ENCODE measurements around the gene CENPC. TPM values are rescaled to one million over a fixed set of nuclear protein-coding genes. Genes with fewer than 3 reads are reported as not detected.

Gene CENPC
- total and polyA plus RNA-seq, 2 of the 4 experiments (the other 2 are of a cell fraction): 4.2 to 6.6 TPM

DNA sequence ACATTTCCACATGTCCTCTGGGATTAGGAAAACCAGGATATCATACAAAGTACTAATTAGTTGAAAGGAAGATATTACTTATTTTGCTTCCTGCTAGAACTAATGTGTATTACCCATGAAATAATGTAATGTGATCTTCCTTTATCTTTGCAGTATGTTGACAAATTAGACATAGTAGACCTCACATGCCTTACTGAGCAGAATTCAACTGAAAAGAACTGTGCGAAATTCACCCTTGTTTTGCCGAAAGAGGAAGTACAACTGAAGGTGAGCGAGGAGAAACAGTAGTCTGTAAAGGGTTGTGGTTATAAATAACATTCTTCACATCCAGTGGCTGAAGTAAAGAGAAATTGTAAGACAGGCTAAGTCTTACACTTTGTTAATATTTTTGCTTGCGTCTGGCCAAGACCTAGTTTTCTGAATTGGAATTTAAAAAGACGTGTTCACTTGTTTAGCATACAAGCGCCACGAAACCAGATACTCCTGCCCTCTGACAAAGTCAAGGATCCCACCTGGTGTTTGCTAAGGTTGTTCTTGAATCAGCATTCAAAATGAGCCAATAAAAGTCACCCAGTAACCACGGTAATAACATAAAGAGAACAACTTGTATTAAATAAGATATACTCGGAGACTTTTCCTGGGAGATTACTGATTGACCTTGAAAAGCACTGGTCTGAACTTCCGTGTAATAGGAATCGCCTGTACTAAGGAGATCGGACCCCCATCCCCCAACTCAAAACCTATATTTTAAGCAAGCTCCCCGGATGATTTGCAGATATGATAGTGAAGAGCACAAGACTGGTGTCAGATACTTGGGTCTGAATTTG lies 30.1 kb upstream of the CENPC start:
- H3K18ac ChIP-seq (ENCODE audit: low read depth, low read length): no peak overlapping the region
- no peaks in the 10 kb centered on the region for H3K4me1 ChIP-seq (ENCODE audit: control insufficient read depth, insufficient read depth, low read length)
- H3K4ac ChIP-seq (ENCODE audit: low read depth, low read length): no peak overlapping the region
- no peak overlapping the region for H3K9ac ChIP-seq (ENCODE audit: low read depth, low read length)
- dilution Hi-C loops (cut with HindIII; ENCODE audit: low sequenced_read_pairs, unreplicated experiment) (no loop called here), in situ Hi-C loops (cut with MboI; ENCODE audit: low sequenced_read_pairs) (no loop called here), intact Hi-C loops (cut with micrococcal nuclease) (no loop called here)
- no CpG with 5 or more reads among the region's 13 CpGs for WGBS, 2 experiments (ENCODE audit: extremely low coverage in 2 of 2, insufficient read length in 1 of 2)
- H2BK15ac ChIP-seq (ENCODE audit: low read depth, low read length): no peak overlapping the region
- no peak overlapping the region for H3K23ac ChIP-seq (ENCODE audit: low read depth, low read length)
- no peak overlapping the region for H2BK5ac ChIP-seq (ENCODE audit: low read depth, low read length, poor library complexity, severe bottlenecking)
- TF ChIP-seq NFE2L2 (IDR thresholded peaks at IDR 0.05; ENCODE audit: low read depth, low read length): no peak
- TF ChIP-seq, protein P1, sequence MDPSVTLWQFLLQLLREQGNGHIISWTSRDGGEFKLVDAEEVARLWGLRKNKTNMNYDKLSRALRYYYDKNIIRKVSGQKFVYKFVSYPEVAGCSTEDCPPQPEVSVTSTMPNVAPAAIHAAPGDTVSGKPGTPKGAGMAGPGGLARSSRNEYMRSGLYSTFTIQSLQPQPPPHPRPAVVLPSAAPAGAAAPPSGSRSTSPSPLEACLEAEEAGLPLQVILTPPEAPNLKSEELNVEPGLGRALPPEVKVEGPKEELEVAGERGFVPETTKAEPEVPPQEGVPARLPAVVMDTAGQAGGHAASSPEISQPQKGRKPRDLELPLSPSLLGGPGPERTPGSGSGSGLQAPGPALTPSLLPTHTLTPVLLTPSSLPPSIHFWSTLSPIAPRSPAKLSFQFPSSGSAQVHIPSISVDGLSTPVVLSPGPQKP (IDR thresholded peaks at IDR 0.05; ENCODE audit: borderline replicate concordance, low read depth, low read length): no peak
- TF ChIP-seq FOS (IDR thresholded peaks at IDR 0.05; ENCODE audit: low read depth, low read length): no peak
- TF ChIP-seq RAD21 (IDR thresholded peaks at IDR 0.05; ENCODE audit: low read length): no peak
- TF ChIP-seq CHD1 (IDR thresholded peaks at IDR 0.05; ENCODE audit: low read depth, low read length): no peak
- TF ChIP-seq MAFK (IDR thresholded peaks at IDR 0.05; ENCODE audit: low read depth, low read length): no peak
- TF ChIP-seq RCOR1 (IDR thresholded peaks at IDR 0.05; ENCODE audit: insufficient replicate concordance, low read length): no peak
- no peak for TF ChIP-seq RFX5 (IDR thresholded peaks at IDR 0.05; ENCODE audit: low read depth, low read length)
- no peak for TF ChIP-seq BHLHE40 (IDR thresholded peaks at IDR 0.05; ENCODE audit: low read depth, low read length)
- no peak for TF ChIP-seq SMC3 (IDR thresholded peaks at IDR 0.05; ENCODE audit: low read depth, low read length)
- TF ChIP-seq, protein P2, sequence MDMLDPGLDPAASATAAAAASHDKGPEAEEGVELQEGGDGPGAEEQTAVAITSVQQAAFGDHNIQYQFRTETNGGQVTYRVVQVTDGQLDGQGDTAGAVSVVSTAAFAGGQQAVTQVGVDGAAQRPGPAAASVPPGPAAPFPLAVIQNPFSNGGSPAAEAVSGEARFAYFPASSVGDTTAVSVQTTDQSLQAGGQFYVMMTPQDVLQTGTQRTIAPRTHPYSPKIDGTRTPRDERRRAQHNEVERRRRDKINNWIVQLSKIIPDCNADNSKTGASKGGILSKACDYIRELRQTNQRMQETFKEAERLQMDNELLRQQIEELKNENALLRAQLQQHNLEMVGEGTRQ (IDR thresholded peaks at IDR 0.05; ENCODE audit: low read depth, low read length): no peak
- TF ChIP-seq MXI1 (IDR thresholded peaks at IDR 0.05; ENCODE audit: borderline replicate concordance, low read depth, low read length): no peak
- no peak overlapping the region for H4K5ac ChIP-seq (ENCODE audit: low read depth, low read length)
- no peak overlapping the region for H2AFZ ChIP-seq (replicated peaks; ENCODE audit: low read length, poor library complexity)
- CTCF ChIA-PET: no interaction called here
- H3K9me1 ChIP-seq (ENCODE audit: insufficient read depth, low read length): no peaks in the 10 kb centered on the region
- DNase-seq (no peak), ATAC-seq (ENCODE audit: low read depth) (no peak)
- POLR2A ChIA-PET (ENCODE audit: unreplicated experiment): no interaction called here
- H2AK5ac ChIP-seq (ENCODE audit: low read depth, low read length): no peak overlapping the region
- no TSS peak for BruUV-seq (replicated peaks)
- H3K56ac ChIP-seq (ENCODE audit: extremely low read depth, insufficient read depth, low read length): no peak overlapping the region
- no peak overlapping the region for H4K8ac ChIP-seq (ENCODE audit: low read depth in 2 of 2, low read length in 2 of 2)
- no peaks in the 10 kb centered on the region for H3K79me1 ChIP-seq (ENCODE audit: low read depth in 1 of 2, low read length in 2 of 2)
- H3K9me3 ChIP-seq (ENCODE audit: control insufficient read depth, insufficient read depth, low read length): no peaks in the 10 kb centered on the region
- no peak overlapping the region for H3K27ac ChIP-seq (ENCODE audit: insufficient read depth, low read length)
- no peak overlapping the region for H2BK20ac ChIP-seq (ENCODE audit: low read depth, low read length)
- no peak overlapping the region for H3K4me3 ChIP-seq (ENCODE audit: insufficient read depth, low read depth, low read length)
- no peak overlapping the region for H4K91ac ChIP-seq (ENCODE audit: insufficient read depth, low read depth, low read length)
- no peak overlapping the region for H2AK9ac ChIP-seq (replicated peaks; ENCODE audit: low read depth, low read length, poor library complexity)
- H3K27me3 ChIP-seq (ENCODE audit: control insufficient read depth, insufficient read depth, low read length): no peaks in the 10 kb centered on the region
- H3K14ac ChIP-seq (replicated peaks; ENCODE audit: low read depth, low read length): no peak overlapping the region
- H4K20me1 ChIP-seq (ENCODE audit: insufficient read depth, low read length): no peaks in the 10 kb centered on the region
- no peak overlapping the region for H3K4me2 ChIP-seq (ENCODE audit: low read depth, low read length)
- no peaks in the 10 kb centered on the region for H3K36me3 ChIP-seq (ENCODE audit: control insufficient read depth, insufficient read depth, low read length)
- no peak overlapping the region for H2BK120ac ChIP-seq (ENCODE audit: low read depth, low read length)
